Gastrocnemius medialis (tissue), 4 donors: ENCODE results near the gene HSPE1. TPM values are rescaled to one million over a fixed set of nuclear protein-coding genes. Genes with fewer than 3 reads are reported as not detected.
A peak's percentile ranks its signal among the peaks of the same experiment; 100 is the strongest.
"Not testable (repeated sequence)": the region's sequence is repeated elsewhere in the genome, so short reads cannot be mapped to it uniquely, and the experiment has no call there.

Experiments
- ATAC-seq, 2 donors: fragments of 150-250 bp; one replicate each; pipeline ENCODE4 v1.9.1; 2016
- DNase-seq, 2 donors: peaks; one replicate each; pipeline ENCODE4 v3.0.0-alpha.2; 2019
- H3K27ac ChIP-seq, 4 donors: fragments of 200-600 bp; sonication (generic); 1 replicate in 1 of 4; 2 replicates in 3 of 4; pipeline ENCODE4 v1.5.1; 2016 to 2018; ENCODE audit warnings: mild to moderate bottlenecking in 2 of 4, moderate library complexity in 1 of 4
- H3K27me3 ChIP-seq, 3 donors: fragments of 200-600 bp; sonication (generic) in 2 of 3; 1 replicate in 1 of 3; 2 replicates in 2 of 3; pipeline versions ENCODE4 v1.5.1 to v1.6.0; 2016 to 2019; ENCODE audit warnings: mild to moderate bottlenecking in 1 of 3, moderate library complexity in 1 of 3
- H3K36me3 ChIP-seq, 2 donors: fragments of 200-600 bp; sonication (generic) in 1 of 2; one replicate each; pipeline ENCODE4 v1.5.1; 2017 to 2018
- H3K4me1 ChIP-seq, 2 donors: fragments of 200-600 bp; sonication (generic) in 1 of 2; one replicate each; pipeline ENCODE4 v1.5.1; 2016 to 2017; ENCODE audit warnings: mild to moderate bottlenecking in 2 of 2
- H3K4me3 ChIP-seq, 4 donors: fragments of 200-600 bp; sonication (generic) in 3 of 4; 1 replicate in 1 of 4; 2 replicates in 3 of 4; pipeline ENCODE4 v1.5.1; 2016 to 2019; ENCODE audit warnings: mild to moderate bottlenecking in 2 of 4
- H3K9me3 ChIP-seq, 3 donors: fragments of 200-600 bp; sonication (generic) in 2 of 3; 1 replicate in 1 of 3; 2 replicates in 2 of 3; pipeline ENCODE4 v1.5.1; 2016 to 2019
- CTCF ChIP-seq, 5 experiments: fragments of 450-650 bp in 3 of 5; fragments of 200-600 bp in 2 of 5; sonication (generic) in 2 of 5; IDR thresholded peaks in 4 of 5; conservative IDR thresholded peaks in 1 of 5; 1 replicate in 4 of 5; 2 replicates in 1 of 5; pipeline ENCODE4 v1.5.1; 2016 to 2019; ENCODE audit warnings: antibody characterized with exemption in 5 of 5, mild to moderate bottlenecking in 3 of 5, moderate library complexity in 3 of 5
- POLR2A ChIP-seq, 2 donors: fragments of 450-650 bp; IDR thresholded peaks; one replicate each; pipeline ENCODE4 v1.6.1; 2017; ENCODE audit warnings: antibody characterized with exemption in 2 of 2, mild to moderate bottlenecking in 2 of 2, moderate library complexity in 2 of 2
- in situ Hi-C, 4 donors: fragments of 200-750 bp; cut with MboI; loops; one replicate each; pipeline versions ENCODE4 v1.15.0 to v1.8.0; 2017; ENCODE audit warnings: low sequenced_read_pairs in 4 of 4
- intact Hi-C: fragments of 100-400 bp; cut with DNase I; formaldehyde crosslinking; loops from one replicate; pipeline ENCODE4 v1.15.1; 2023; ENCODE audit warnings: low total_unique reads
- total RNA-seq, 4 donors: library from RNA; depleted of rRNA; stranded (reverse); fragments of >200 nt; gene quantifications; one replicate each; pipeline versions ENCODE4 v1.1.0 to v1.2.3, GENCODE V29; 2016

HSPE1 gene
- total RNA-seq = 100 to 1,000 TPM in 1 of 4 donors, 10 to 100 TPM in 3; 43.2 to 122 (median 88.0) TPM

DNA sequence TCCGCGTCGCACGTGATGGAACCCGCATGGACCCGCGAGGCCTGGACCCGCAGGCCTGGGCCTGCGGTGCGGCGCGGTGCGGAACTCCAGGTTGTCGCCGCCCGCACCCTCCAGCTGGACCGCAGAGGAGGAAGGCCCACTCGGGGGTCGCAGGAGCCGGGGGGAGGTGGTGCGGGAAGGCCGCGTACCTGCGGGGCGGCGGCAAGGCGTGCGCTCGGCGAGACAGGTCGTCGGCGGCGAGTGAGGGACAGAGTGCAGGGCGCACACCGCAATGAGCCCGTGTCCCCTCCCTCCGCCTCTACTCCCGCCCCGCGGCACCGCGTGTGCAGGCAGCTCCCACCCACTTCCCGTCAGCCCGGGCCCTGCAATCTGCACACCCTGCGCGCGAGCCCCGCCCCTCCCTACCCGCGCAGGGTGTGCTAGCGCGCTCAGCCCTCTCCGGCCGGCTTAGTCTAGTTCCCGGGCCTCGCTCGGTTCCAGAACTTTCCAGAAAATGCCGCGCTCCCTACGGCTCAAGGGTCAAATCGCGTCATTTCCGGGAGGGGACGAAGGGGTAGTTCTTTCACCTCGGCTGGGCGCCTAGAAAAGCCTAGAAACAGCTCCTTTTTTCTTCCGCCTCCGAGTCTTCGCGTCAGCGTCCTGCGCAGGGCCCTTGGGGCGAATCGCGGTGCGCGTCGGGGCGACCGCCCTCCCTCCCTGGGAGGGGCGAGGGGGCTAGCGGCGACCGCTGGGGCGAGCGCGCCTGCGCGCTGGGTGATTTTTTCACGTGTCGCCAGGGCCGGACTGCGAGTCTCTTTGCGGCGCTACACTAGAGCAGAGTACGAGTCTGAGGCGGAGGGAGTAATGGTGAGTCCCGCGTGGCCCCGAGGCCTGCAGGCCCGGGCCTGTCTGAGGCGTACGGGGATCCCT lies at the start of gene HSPE1, which contains the start of gene HSPD1:
TSS of gene HSPE1 (plus strand) at position 786 of the 909 bp plus-strand sequence. CDS start at position 844, 58 bp downstream.
TSS of gene HSPD1 (minus strand) at position 247 of the 909 bp plus-strand sequence. CDS start 992 bp downstream, outside the sequence.
- no peaks in the 10 kb centered on the region for H3K27me3 ChIP-seq
- ATAC-seq = peak; percentile 86 to 91
- peak; percentile 96 for DNase-seq
- intact Hi-C loops = loop anchor here (1.0 kb wide), 4 partner anchors 15 to 205 kb away; partner anchors contain the start of genes COQ10B, MARS2 and SF3B1
- peaks cover 38 to 45% of the 10 kb centered on the region in 2 donors for H3K4me1 ChIP-seq
- peak within 1 kb of the TSS; percentile 81 to 89 (median 84) for H3K4me3 ChIP-seq
- peak within 1 kb of the TSS; percentile 96 to 98 (median 97) for H3K27ac ChIP-seq
- H3K36me3 ChIP-seq = peaks cover 0 to 49% of the 10 kb centered on the region in 2 donors
- no peaks in the 10 kb centered on the region for H3K9me3 ChIP-seq
- TF ChIP-seq CTCF (IDR thresholded peaks at IDR 0.05 in 4 of 5, conservative IDR thresholded peaks at IDR 0.05 in 1 of 5) (peak in 3 of 5 experiments; percentile 25 to 44 (median 26)), POLR2A (IDR thresholded peaks at IDR 0.05) (peak; percentile 95)
- in situ Hi-C loops = loop anchor here in 1 of 4 donors (10.0 kb wide), 1 partner anchor 45 kb away; the partner anchor contains the start of gene COQ10B

DNA sequence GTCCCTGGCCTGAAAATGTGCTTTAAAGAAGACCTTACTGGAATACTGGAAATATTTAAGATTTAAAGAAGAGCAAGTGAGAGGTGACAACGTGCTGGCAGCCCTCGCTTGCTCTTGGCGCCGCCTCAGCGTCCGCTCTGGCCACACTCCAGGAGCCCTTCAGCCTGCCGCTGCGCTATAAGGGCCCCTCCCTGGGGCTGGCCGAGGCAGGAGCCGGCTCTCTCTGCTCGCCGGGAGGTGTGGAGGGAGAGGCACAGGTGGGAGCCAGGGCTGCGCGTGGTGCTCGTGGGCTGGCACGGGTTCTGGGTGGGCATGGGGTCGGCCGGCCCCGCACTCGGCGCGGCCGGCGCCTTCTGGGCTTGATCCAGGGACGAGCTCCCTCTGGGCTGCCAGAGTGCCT lies 49.7 kb upstream of the HSPE1 start:
- TF ChIP-seq CTCF (IDR thresholded peaks at IDR 0.05 in 4 of 5, conservative IDR thresholded peaks at IDR 0.05 in 1 of 5) (no peak), POLR2A (IDR thresholded peaks at IDR 0.05) (no peak)
- no peak overlapping the region for H3K4me3 ChIP-seq
- H3K9me3 ChIP-seq = no peaks in the 10 kb centered on the region
- peaks cover 11 to 19% of the 10 kb centered on the region in 2 donors for H3K4me1 ChIP-seq
- ATAC-seq = no peak
- H3K27me3 ChIP-seq = no peaks in the 10 kb centered on the region
- H3K36me3 ChIP-seq = no peaks in the 10 kb centered on the region
- intact Hi-C loops = loop anchor here (5.0 kb wide), 1 partner anchor 257 kb away; the partner anchor contains the start of gene MARS2
- no peak overlapping the region for H3K27ac ChIP-seq
- no peak for DNase-seq
- in situ Hi-C loops = loop anchor here in 1 of 4 donors (10.0 kb wide), 1 partner anchor 54 kb away; the partner anchor contains the start of gene HSPE1

DNA sequence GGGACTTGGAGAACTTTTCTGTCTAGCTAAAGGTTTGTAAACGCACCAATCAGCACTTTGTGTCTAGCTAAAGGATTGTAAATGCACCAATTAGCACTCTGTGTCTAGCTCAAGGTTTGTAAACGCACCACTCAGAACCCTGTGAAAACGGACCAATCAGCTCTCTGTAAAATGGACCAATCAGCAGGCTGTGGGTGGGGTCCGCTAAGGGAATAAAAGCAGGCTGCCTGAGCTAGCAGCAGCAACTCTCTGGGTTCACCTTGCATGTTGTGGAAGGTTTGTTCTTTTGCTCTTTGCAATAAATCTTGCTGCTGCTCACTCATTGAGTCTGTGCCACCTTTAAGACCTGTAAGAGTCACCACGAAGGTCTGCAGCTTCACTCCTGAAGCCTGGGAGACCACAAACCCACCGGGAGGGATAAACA lies 49.2 kb upstream of the HSPE1 start:
- intact Hi-C loops = loop anchor here (5.0 kb wide), 1 partner anchor 256 kb away; the partner anchor contains the start of gene MARS2
- not testable (repeated sequence) for H3K4me3 ChIP-seq, ATAC-seq, H3K27me3 ChIP-seq, H3K27ac ChIP-seq, DNase-seq, H3K9me3 ChIP-seq, H3K36me3 ChIP-seq
- peaks cover 11 to 19% of the 10 kb centered on the region in 2 donors for H3K4me1 ChIP-seq
- in situ Hi-C loops = loop anchor here in 1 of 4 donors (10.0 kb wide), 1 partner anchor 54 kb away; the partner anchor contains the start of gene HSPE1

DNA sequence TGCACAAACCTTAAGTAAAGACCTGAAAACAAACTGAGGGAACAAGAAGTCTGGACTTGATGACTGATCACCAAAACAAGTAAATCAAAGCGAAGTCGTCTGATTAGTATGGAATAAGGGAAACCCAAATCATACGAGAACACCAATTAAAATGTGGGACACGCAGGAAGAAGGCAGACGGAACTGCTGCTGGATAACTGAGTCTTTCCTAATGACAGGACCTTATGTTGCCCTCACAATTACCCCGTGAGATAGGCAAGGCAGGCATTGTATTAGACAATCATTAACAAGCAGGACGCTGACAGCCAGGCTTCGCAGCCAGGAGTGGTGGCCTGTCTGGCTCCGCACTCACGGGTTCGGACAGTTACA lies 47.4 kb upstream of the HSPE1 start:
- Histone ChIP-seq H3K9me3 (no peaks in the 10 kb centered on the region), H3K27ac (peak overlapping the region; percentile 93 to 100 (median 96)), H3K4me1 (peaks cover 11 to 19% of the 10 kb centered on the region in 2 donors), H3K27me3 (no peaks in the 10 kb centered on the region), H3K4me3 (peak overlapping the region; percentile 63 to 94 (median 76)), H3K36me3 (no peaks in the 10 kb centered on the region)
- DNase-seq (no peak), ATAC-seq (peak; percentile 33 to 43)
- intact Hi-C loops = loop anchor here (1.0 to 5.0 kb wide), 4 partner anchors 17 to 255 kb away; partner anchors contain the start of genes HSPE1, MARS2, MOB4 and SF3B1
- in situ Hi-C loops = loop anchor here in 1 of 4 donors (10.0 kb wide), 1 partner anchor 52 kb away; the partner anchor contains the start of gene HSPE1
- TF ChIP-seq POLR2A (IDR thresholded peaks at IDR 0.05) = no peak
- TF ChIP-seq CTCF (IDR thresholded peaks at IDR 0.05 in 4 of 5, conservative IDR thresholded peaks at IDR 0.05 in 1 of 5) = no peak
